Left forelimb (tissue), 1 donor: ENCODE results near the gene TIA1.
"Not testable (repeated sequence)": the region's sequence is repeated elsewhere in the genome, so short reads cannot be mapped to it uniquely, and the experiment has no call there.

Experiments used
- DNase-seq: peaks from one replicate; pipeline ENCODE4 v3.0.0-alpha.2; 2018; ENCODE audit warnings: low spot score

Gene TIA1

GRCh38 chr2:70223305-70223704, 25.1 kb downstream of the TIA1 start:
- DNase-seq = not testable (repeated sequence)

GRCh38 chr2:70214953-70215549, 33.4 kb downstream of the TIA1 start:
- DNase-seq = no peak

- no peak for DNase-seq
These were observed 34.1 kb downstream of the TIA1 start for GRCh38 chr2:70214365-70214764.

GRCh38 chr2:70212298-70212932, 36.0 kb downstream of the TIA1 start:
- DNase-seq = no peak

DNA sequence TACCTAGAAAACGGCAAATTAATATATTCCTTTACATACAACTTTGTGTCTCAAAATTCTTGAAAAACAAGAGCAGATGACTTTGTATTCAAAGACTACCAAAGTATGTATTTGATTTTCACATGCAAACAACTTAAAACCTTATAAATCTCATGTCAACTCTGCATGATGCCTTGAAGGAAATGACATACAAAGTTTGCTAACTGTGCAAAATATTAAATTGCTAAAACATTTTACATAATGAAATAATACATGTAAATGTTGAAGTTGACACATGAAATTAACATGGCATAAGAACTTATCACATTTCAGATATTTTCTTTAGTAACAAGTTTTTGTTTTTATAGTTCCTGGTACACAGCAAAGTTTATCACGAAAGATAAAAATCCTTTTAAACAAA, 36.8 kb downstream of the TIA1 start:
- no peak for DNase-seq

DNA sequence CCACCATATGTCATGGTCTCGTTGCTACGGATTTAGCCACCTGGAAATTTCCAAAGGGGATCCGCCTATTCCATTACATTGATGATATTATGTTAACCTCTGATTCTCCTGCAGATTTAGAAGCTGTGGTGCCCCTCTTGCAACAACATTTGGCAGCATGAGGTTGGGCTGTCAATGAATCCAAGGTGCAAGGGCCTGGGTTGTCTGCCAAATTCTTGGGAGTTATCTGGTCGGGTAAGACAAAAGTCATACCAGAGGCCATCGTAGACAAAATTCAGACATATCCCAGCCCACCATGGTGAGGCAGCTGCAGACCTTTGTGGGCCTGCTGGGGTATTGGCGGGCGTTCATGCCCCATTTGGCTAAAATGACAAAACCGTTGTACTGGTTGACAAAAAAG, 44.0 kb downstream of the TIA1 start:
- no peak for DNase-seq

DNA sequence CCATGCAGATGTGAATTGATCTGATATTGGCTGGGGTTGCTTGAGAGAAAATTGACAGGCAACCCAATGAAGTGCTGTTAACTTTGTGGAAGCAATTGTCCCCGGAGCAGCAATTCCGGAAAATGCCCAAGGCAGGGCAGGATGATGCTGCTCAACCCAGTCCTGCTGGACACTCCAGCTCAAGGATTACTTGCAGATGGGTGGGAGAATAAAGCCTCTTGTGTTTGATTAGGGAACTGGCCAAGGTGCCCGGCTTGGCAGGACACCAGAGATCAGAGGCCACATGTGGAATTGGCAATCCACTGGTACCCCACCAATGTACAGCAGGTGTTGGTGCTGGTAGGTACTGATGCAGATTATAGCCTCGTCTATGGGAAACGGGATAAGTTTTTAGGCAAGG, 45.3 kb downstream of the TIA1 start:
- no peak for DNase-seq

DNA sequence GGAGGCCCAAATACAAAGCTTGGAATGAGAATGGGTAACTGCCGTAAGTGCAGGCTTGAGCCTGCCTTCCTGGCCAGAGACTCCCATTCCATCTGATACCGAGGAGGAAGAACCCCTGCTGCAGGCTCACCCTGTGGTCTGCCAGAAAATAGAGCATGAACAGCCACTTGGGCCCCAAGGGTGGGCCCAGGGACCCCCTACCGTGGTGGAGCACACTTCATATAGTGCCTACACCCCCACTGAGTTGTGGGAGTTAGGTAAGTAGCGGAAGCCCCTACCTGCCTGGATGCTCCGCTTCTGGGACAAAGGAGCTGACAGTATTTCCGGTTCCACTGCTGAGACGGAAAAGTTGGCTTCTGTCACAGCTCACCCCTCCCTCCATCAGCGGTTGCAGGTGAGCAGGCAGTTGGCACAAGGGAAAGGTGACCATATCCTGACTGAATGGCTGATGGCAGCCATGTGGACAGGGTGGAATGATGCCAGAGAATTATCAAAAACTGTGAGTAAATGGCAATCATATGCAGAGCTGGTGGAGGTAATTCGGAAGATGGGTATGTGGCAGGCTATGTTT, 46.1 kb downstream of the TIA1 start:
- DNase-seq = no peak

DNA sequence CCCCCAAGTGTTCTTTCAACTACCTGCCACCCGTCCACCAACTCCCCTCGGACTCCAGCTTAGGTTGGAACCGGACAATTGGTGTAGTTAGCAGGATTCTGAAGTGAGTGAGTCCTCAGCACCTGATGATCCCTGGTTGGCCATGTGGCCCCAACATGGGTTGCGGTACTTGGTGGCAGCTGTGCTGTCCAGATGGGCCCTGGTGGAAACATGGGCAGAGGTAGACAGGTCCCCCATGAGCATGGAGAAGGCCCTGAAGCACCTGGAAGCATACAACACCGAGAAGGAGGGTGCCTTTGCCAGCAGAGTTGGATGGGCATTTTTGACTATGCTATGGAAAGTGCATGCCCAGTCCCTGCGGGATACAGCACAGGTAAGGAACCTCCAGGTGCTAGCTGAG, 46.6 kb downstream of the TIA1 start:
- DNase-seq = no peak

- no peak for DNase-seq
These were observed 47.1 kb downstream of the TIA1 start for GRCh38 chr2:70201225-70201768.

DNA sequence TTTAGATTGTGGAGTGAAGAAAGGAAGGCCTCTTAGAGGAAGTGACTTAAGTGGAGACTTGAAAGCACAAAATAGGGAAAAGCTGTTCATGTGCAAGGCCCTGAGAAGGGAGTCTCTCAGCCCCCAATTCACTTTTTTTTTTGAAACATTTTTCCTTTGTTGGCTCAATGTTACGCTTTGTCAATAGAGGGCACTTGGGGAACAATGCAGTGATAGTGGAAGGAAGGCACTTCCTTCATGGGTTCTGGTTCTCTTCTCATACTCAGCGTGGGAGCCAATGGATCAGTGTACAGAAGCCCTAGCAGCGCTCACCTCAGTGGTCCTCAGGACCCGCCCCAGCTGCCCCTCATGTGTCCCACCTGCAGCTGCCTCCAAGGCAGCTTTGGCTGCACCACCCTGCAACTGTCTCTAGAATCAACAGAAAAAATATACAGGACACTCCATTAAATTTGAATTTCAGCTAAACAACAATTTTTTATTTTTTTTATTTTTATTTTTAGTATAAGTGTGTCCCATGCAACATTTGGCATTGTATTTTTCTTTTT, 49.0 kb downstream of the TIA1 start:
- DNase-seq = no peak

DNA sequence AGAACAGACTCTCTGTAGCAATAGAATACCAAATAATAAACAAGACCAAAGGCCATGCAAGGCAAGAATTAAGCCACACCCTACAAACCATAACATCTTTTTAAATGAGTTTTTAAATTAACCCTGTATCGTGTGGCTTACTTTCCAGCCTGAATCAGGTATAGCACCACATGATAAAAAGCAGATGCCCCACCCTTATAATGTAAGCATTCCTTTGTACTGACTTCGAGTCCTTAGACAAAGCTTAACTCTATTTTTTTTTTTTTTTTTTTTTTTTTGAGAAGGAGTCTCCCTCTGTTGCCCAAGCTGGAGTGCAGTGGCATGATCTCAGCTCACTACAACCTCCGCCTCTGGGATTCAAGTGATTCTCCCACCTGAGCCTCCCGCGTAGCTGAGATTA, 55.9 kb downstream of the TIA1 start:
- no peak for DNase-seq

DNA sequence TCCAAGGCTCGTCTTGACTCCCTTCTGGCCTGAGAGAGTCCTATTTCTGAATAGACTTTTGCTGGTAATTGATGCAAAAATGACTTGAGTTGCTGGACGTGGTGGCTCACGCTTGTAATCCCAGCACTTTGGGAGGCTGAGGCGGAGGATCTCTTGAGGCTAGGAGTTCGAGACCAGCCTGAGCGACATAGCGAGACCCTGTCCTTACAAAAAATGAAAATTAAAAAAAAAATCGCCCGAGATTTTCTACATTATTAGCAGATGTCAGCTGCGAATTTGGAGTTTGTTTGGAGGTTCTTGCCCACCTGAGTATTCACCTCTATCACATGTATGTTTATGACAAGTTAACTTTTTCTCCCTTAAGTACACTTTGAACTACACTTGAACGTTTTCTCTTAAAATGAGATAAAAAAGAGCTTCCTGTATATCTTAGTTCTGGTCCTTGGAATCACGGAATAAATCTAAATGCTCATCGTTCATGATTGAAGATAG, 57.1 kb downstream of the TIA1 start:
- no peak for DNase-seq

- DNase-seq = peak; percentile 99
These were observed 57.8 kb downstream of the TIA1 start, which contains the start of gene C2orf42 for GRCh38 chr2:70190418-70191243. Gene C2orf42, minus strand, starts transcription at chr2:70191019. Its CDS starts 9,034 bp downstream, at chr2:70181985.

GRCh38 chr2:70188460-70188859, 60.0 kb downstream of the TIA1 start:
- DNase-seq = no peak

DNA sequence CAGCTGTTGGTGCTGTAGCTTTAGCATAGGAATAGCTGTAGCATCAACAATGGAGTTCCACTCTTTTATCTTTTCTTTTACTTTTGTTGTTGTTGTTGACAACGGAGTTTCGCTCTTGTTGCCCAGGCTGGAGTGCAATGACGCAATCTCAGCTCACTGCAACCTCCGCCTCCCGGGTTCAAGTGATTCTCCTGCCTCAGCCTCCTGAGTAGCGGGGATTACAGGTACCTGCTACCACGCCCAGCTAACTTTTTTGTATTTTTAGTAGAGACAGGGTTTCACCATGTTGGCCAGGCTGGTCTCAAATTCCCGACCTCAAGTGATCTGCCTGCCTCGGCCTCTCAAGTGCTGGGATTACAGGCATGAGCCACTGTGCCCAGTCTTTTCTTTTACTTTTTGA, 61.3 kb downstream of the TIA1 start:
- not testable (repeated sequence) for DNase-seq

GRCh38 chr2:70182689-70183088, 65.7 kb downstream of the TIA1 start:
- DNase-seq = no peak

- DNase-seq = no peak
These were observed 67.0 kb downstream of the TIA1 start for GRCh38 chr2:70181363-70181956.

DNA sequence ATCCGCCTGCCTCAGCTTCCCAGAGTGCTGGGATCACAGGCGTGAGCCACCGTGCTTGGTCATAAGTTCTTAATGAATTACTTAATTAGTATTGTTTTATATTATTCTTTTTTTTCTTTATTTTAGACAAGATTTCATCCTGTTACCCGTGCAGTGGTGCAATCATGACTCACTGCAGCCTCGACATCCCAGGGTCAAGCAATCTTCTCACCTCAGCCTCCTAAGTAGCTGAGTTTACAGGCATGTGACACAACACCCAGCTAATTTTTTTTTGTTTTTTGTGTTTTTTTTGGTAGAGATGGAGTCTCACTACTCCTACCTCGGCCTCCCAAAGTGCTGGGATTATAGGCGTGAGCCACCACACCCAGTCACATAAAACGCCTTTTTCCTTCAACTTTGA, 74.9 kb downstream of the TIA1 start:
- DNase-seq = no peak

GRCh38 chr2:70169654-70170245, 78.7 kb downstream of the TIA1 start:
- DNase-seq = not testable (repeated sequence)

DNA sequence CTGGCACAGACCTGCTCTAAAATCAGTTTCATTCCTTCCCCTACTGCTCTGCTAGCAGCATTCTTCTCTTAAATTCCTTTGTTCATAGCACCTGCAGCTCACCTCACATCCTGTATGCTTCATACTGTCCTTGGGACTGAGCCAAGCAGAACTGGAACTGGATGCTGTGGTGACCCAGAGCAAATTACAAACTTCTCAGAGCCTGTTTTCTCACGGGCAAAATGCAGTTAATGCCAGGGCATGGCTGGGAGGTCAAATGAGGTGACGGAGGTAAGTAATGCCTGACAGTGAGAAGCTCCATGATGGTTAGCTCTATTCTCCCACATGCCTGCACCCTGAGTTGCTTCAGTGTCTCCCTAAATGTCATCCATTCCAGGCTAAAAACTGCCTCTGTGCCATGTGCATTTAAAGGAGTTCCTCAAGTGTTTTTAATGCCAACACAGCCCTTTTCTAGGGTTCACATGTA, 87.3 kb downstream of the TIA1 start:
- DNase-seq = no peak
